GM12878 (cell line): ENCODE measurements around the gene SOX5. TPM values are rescaled to one million over a fixed set of nuclear protein-coding genes. Genes with fewer than 3 reads are reported as not detected.

Experiments
- ATAC-seq: fragments of 200-7000 bp; cut with Tn5 transposase; 3 replicates; pipeline ENCODE4 v1.9.1; 2020; ENCODE audit warnings: mild to moderate bottlenecking, moderate library complexity
- BruUV-seq: library from RNA; stranded (reverse); fragments of 400-500 nt; replicated peaks from 2 replicates; lab custom pipeline; 2021; lab: Mats Ljungman, UMichigan
- CTCF ChIA-PET: fragments of 300-600 bp; sonication (Branson Sonifier 250); formaldehyde crosslinking; extraction: SDS; loops from one replicate; lab custom pipeline; 2021; ENCODE audit warnings: inconsistent platforms; lab: Yijun Ruan, JAX
- POLR2A ChIA-PET: fragments of 350-600 bp; formaldehyde crosslinking; extraction: SDS; loops from one replicate; lab custom pipeline; 2021; ENCODE audit warnings: inconsistent platforms; lab: Charles Lee
- RAD21 ChIA-PET: fragments of 300-600 bp; sonication (Branson Sonifier 250); formaldehyde crosslinking; loops from one replicate; lab custom pipeline; 2023; ENCODE audit warnings: antibody characterized with exemption; ENCODE audit not compliant: unreplicated experiment; lab: Charles Lee
- SMC1A ChIA-PET: fragments of 300-600 bp; sonication (Branson Sonifier 250); formaldehyde crosslinking; loops from one replicate; lab custom pipeline; 2023; ENCODE audit not compliant: unreplicated experiment, uncharacterized antibody; lab: Charles Lee
- DNase-seq: peaks from one replicate; pipeline ENCODE4 v3.0.0-alpha.2; 2011; ENCODE audit warnings: low read depth, low spot score
- FAIRE-seq: peaks from 3 replicates; lab custom pipeline; 2011; peaks lifted over from hg19 to GRCh38; lab: Jason Lieb, UNC
- H2AFZ ChIP-seq: 2 replicates; pipeline ENCODE4 v1.6.0; 2011; ENCODE audit warnings: low read depth, low read length, control low read depth; ENCODE audit not compliant: control insufficient read depth
- H3K27ac ChIP-seq: 2 replicates; pipeline ENCODE4 v1.5.1; 2011; ENCODE audit warnings: control low read depth; ENCODE audit not compliant: control insufficient read depth, insufficient read depth
- H3K27me3 ChIP-seq, 2 experiments: replicated peaks in 1 of 2; 2 replicates each; pipeline versions ENCODE4 v1.6.0 to v1.6.1; 2011; ENCODE audit warnings: low read length in 1 of 2; ENCODE audit not compliant: control insufficient read depth in 2 of 2, insufficient read depth in 2 of 2
- H3K36me3 ChIP-seq, 2 experiments: 2 replicates each; pipeline ENCODE4 v1.5.1; 2011; ENCODE audit warnings: low read length in 1 of 2; ENCODE audit not compliant: control insufficient read depth in 2 of 2, insufficient read depth in 2 of 2
- H3K4me1 ChIP-seq: 2 replicates; pipeline ENCODE4 v1.6.1; 2011; ENCODE audit warnings: mild to moderate bottlenecking, low read length, moderate library complexity, mixed read lengths; ENCODE audit not compliant: control insufficient read depth, insufficient read depth
- H3K4me2 ChIP-seq: 2 replicates; pipeline ENCODE4 v1.6.0; 2011; ENCODE audit warnings: control low read depth; ENCODE audit not compliant: control insufficient read depth, insufficient read depth
- H3K4me3 ChIP-seq: fragments of 200-600 bp; sonication (generic); 2 replicates; pipeline ENCODE4 v1.5.1; 2016
- H3K79me2 ChIP-seq: 2 replicates; pipeline ENCODE4 v1.6.0; 2011; ENCODE audit warnings: low read length; ENCODE audit not compliant: control insufficient read depth, insufficient read depth
- H3K9ac ChIP-seq: 2 replicates; pipeline ENCODE4 v1.8.0; 2011; ENCODE audit warnings: low read length, control low read depth, mixed read lengths; ENCODE audit not compliant: control insufficient read depth, insufficient read depth
- H3K9me3 ChIP-seq: replicated peaks from 3 replicates; pipeline ENCODE4 v1.5.1; 2011; ENCODE audit warnings: mild to moderate bottlenecking, low read length; ENCODE audit not compliant: control insufficient read depth, insufficient read depth
- H4K20me1 ChIP-seq: 2 replicates; pipeline ENCODE4 v1.6.0; 2011; ENCODE audit not compliant: control insufficient read depth, insufficient read depth
- BACH1 ChIP-seq: fragments of 450-650 bp; IDR thresholded peaks from 2 replicates; pipeline ENCODE4 v1.6.1; 2017; ENCODE audit warnings: mild to moderate bottlenecking, borderline replicate concordance
- BRCA1 ChIP-seq: IDR thresholded peaks from 2 replicates; pipeline ENCODE4 v1.6.1; 2011; ENCODE audit warnings: low read depth, low read length, improper control_type of control experiment
- CBX3 ChIP-seq: fragments of 200-600 bp; sonication (generic); IDR thresholded peaks from 2 replicates; pipeline ENCODE4 v1.6.1; 2016; ENCODE audit warnings: low read depth, borderline replicate concordance
- ESRRA ChIP-seq: IDR thresholded peaks from 2 replicates; pipeline ENCODE4 v1.6.1; 2012; ENCODE audit warnings: mild to moderate bottlenecking, low read length, improper control_type of control experiment
- HDGF ChIP-seq: fragments of 450-650 bp; IDR thresholded peaks from 2 replicates; pipeline ENCODE4 v1.6.1; 2016; ENCODE audit warnings: antibody characterized with exemption
- NFYA ChIP-seq: IDR thresholded peaks from 2 replicates; pipeline ENCODE4 v1.6.1; 2011; ENCODE audit warnings: low read depth, mild to moderate bottlenecking, low read length, improper control_type of control experiment, borderline replicate concordance
- POLR2AphosphoS2 ChIP-seq: IDR thresholded peaks from 2 replicates; pipeline ENCODE4 v1.6.1; 2011; ENCODE audit warnings: low read depth, mild to moderate bottlenecking, low read length, improper control_type of control experiment, moderate library complexity
- ZSCAN29 ChIP-seq: fragments of 450-650 bp; IDR thresholded peaks from 2 replicates; pipeline ENCODE4 v1.6.1; 2017; ENCODE audit warnings: mild to moderate bottlenecking, moderate library complexity
- ZZZ3 ChIP-seq: IDR thresholded peaks from 2 replicates; pipeline ENCODE4 v1.6.1; 2011; ENCODE audit warnings: low read depth; ENCODE audit not compliant: control insufficient read depth, insufficient read length
- WGBS: methylation state at CpG from one replicate; pipeline ENCODE4 v1.1.6; 2016; ENCODE audit warnings: low lambda C conversion rate; ENCODE audit not compliant: insufficient replicate concordance, insufficient coverage; ENCODE audit errors: missing lambda C conversion rate; 5-methylcytosine and 5-hydroxymethylcytosine counted together
- in situ Hi-C: fragments of 300-500 bp; cut with MboI; formaldehyde crosslinking; loops from 9 replicates; pipeline ENCODE4 v1.14.3; 2018; ENCODE audit warnings: mixed read lengths
- intact Hi-C: fragments of 100-400 bp; cut with micrococcal nuclease; formaldehyde crosslinking; loops from one replicate; pipeline ENCODE4 v1.14.2; 2022; ENCODE audit not compliant: unreplicated experiment
- polyA plus RNA-seq, 11 experiments: library from polyadenylated mRNA; depleted of rRNA in 4 of 11; unstranded in 6 of 11; stranded (reverse) in 5 of 11; fragments of >200 nt; fragmentation: Nextera tagmentation in 4 of 11; fragmentation: Illumina TruSeq in 1 of 11; extraction: Ambion mirVana in 4 of 11; extraction: Trizol in 1 of 11; gene quantifications; 1 replicate in 1 of 11; 2 replicates in 10 of 11; pipeline versions ENCODE4 v1.2.1 to v1.2.3, GENCODE V29; 2011 to 2016; ENCODE audit warnings: inconsistent platforms in 2 of 11, missing spikeins in 2 of 11, low read depth in 1 of 11
- total RNA-seq, 4 experiments: library from RNA; depleted of rRNA in 3 of 4; stranded (reverse); fragments of >200 nt in 3 of 4; fragmentation: Illumina TruSeq in 1 of 4; extraction: Trizol in 1 of 4; gene quantifications; 2 replicates each; pipeline versions ENCODE4 v1.2.1 to v1.2.3, GENCODE V29; 2013 to 2021
- TF ChIP-seq, protein P1 (sequence below): fragments of 150-350 bp; IDR thresholded peaks from 2 replicates; pipeline ENCODE4 v1.6.1; 2014; ENCODE audit warnings: mild to moderate bottlenecking, low read depth, low read length

The SOX5 gene
- total and polyA plus RNA-seq, 10 of the 15 experiments (the other 5 are each of a cell fraction or from before 2014, with no cell fraction given) = 0.08 to 1.0 (median 0.24) TPM

DNA sequence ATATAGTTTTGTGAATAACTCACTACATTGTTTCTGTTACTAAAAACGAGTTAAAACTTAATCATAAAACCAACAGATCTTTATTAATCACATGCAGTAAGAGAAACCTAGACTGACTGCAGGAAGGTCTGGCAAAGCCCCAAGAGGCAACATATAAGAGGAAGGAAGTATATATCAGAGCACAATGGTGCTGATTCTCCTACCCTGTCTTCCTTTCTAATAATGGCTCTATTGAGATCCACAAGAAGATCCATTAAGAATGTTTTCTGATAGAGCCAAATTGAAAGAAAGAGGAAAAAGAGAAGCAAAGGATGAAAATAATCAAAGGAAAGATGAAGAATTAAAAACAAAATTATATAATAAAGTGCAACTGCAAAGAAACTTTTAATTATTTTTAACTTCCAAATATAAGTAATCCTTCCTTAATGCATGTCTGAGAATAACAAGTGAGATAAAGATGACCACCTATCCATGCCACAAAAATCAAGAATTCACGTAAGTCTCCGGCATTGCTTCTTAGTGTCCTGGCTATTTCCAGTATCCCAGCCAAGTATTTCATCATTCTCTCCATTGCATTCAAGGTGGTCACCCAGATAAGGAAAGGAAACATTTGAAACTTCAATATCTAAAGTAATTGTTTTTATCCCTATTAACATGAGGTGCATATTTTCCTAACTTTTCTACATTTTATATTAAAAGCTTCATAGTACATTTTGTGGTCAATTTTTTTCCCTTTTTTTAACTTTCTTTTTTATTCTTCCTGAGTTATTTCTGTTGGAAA is 62.2 kb downstream of the SOX5 start:
- H3K9ac ChIP-seq = no peak overlapping the region
- no peak overlapping the region for H2AFZ ChIP-seq
- CTCF ChIA-PET = no interaction called here
- no peaks in the 10 kb centered on the region for H3K36me3 ChIP-seq
- H3K4me2 ChIP-seq = no peak overlapping the region
- DNase-seq = no peak
- intact Hi-C loops = no loop called here
- FAIRE-seq = no peak
- no peak overlapping the region for H3K27ac ChIP-seq
- no peak overlapping the region for H3K4me3 ChIP-seq
- RAD21 ChIA-PET = no interaction called here
- no peaks in the 10 kb centered on the region for H3K9me3 ChIP-seq
- in situ Hi-C loops = no loop called here
- H3K27me3 ChIP-seq = no peaks in the 10 kb centered on the region
- BruUV-seq = no TSS peak
- no peak for TF ChIP-seq ZZZ3
- TF ChIP-seq, protein P1, sequence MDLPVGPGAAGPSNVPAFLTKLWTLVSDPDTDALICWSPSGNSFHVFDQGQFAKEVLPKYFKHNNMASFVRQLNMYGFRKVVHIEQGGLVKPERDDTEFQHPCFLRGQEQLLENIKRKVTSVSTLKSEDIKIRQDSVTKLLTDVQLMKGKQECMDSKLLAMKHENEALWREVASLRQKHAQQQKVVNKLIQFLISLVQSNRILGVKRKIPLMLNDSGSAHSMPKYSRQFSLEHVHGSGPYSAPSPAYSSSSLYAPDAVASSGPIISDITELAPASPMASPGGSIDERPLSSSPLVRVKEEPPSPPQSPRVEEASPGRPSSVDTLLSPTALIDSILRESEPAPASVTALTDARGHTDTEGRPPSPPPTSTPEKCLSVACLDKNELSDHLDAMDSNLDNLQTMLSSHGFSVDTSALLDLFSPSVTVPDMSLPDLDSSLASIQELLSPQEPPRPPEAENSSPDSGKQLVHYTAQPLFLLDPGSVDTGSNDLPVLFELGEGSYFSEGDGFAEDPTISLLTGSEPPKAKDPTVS = no peak
- no peak for TF ChIP-seq POLR2AphosphoS2
- TF ChIP-seq HDGF = no peak
- TF ChIP-seq ESRRA = no peak
- no peak for TF ChIP-seq ZSCAN29
- TF ChIP-seq BACH1 = no peak
- no peak for TF ChIP-seq CBX3
- TF ChIP-seq NFYA = no peak
- no peak for TF ChIP-seq BRCA1
- no peaks in the 10 kb centered on the region for H3K79me2 ChIP-seq
- H3K4me1 ChIP-seq = no peaks in the 10 kb centered on the region
- no peaks in the 10 kb centered on the region for H4K20me1 ChIP-seq
- peak; percentile 64 for ATAC-seq
- 63% methylated on average over 3 of the region's 3 CpGs for WGBS
- POLR2A ChIA-PET = no interaction called here
- SMC1A ChIA-PET = interaction anchor here (1.0 kb wide), 1 partner anchor 27 kb away, joined by 4 read pairs; no protein-coding TSS in a partner anchor
